SIG-M5 (cell line): ENCODE data around the gene CDH23.

Source experiments
- DNase-seq: peaks from one replicate; lab custom pipeline; 2025; lab: John Stamatoyannopoulos, UW

The CDH23 gene

DNA sequence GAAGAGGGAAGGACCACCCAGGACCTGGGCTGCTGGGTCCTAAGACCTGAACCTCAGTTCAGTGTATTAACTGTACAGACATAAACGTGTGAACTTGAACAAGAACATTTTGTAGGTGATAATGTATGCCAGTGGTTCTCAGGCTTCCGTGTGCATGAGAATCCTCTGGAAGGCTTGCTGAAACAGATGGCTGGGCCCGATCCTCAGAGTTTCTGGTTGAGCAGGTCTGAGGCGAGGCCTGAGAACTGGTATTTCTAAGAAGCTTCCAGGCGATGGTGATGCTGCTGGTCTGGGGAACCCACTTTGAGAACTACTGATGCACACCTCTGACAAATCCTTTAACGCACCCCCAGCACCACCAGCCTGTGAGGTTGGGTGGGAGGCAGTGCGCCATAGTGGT is 70.4 kb downstream of the CDH23 start:
- no peak for DNase-seq

DNA sequence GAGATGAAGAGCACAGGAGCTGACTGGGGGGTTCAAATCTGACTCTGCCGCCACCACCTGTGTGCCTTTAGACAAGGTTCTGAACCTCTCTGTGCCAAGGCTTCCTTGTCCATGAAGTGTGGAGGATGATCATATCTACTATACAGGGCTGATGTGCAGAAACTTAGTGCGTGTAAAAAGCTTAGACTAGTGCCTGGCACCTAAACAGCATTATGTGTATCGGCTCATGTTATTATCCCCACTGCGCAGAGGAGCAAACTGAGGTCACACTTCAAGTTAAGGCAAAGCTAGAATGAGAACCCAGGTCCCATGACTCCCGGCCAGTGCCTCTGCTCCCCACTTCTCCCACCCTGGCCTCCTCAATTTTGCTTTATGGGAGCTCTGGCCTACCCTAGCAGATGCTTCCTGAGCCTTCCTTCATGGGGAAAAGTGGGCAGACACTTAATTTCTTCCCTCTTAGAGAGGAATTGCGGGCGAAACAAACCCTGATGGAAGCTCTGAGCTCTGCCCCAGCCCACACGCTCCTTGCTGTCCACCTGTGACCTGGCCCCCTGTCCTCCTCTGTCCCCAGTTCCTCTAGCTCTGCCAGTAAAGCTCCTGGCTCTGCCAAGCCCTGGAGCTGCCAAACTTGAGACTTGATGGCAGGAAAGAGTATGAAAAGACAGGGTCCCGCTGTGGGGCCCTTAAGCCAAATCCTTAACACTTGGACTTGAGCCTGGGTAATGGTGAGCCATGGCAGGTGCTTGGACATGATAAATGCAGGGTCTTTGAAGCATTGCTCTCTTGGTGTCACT is 71.0 kb downstream of the CDH23 start:
- DNase-seq = no peak

DNA sequence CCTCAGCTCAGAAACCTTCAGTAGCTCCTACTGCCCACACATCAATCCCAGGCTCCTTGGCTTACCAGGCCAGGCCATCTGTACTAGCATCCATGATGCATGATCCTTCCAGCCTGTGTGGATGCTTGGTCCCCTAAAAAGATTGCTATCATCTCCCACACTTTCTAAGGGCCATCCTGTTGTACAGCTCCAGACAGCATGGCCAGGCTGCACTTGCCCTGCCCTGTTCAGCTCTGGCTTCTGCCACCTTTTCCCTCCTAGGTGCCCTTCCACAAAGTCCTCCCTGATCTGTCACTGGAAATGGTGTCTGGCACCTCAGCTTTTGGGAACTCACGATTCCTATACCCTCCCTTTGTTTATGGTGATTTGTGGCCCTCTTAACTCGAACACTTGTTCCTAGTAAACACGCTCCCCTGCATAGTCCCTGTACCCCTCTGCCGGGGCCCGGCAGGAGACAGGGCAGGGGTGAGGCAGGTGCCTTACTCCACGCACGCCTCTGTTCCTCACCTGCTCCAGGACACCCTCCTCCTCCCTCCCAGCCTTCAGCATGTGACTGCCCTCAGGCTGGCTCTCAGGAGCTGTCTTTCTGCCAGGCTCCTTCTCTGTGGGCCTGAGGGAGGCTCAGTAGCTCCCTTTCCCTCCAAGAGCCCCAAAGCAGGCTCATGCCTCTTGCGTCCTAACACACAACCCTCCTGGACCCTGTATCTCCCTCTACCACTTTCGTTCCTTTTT is 71.8 kb downstream of the CDH23 start:
- no peak for DNase-seq

DNA sequence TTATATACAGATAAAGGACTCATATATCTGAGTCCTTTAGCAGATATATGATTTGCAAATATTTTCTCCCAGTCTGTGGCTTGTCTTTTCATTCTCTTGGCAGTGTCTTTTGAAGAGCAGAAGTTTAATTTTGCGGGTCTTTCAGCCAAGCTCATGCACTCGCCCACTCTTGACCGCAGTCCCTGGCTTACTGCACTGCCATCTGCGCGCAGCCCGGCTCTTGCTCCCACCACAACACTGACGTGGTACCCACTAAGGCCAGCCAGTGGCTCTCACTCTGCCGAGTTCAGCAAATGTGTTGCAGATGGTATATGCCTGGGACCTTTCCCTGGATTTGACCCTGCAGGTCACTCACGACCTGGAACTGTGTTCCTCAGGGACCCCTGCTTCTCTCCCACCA is 74.3 kb downstream of the CDH23 start:
- DNase-seq = no peak

DNA sequence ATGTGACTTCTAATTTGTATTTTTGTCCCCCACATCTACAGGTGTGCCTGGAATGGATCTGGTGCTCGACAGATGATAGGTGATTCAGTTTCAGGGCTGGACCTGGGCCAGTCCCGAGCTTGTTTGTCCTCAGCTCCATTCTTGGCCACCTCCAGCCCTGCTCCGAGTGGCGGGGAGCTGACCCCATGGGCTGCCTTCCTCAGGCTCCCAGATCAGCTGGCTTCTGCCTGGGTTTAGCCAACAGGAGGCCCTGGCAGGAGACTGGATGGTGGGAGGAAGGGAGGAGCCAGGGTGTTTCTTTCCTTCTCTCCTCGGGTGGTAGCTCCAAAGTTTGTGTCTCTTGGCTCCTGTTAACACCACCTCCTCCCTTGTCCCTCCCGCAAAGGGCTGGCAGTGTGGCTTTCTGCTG is 75.2 kb downstream of the CDH23 start:
- DNase-seq = no peak

DNA sequence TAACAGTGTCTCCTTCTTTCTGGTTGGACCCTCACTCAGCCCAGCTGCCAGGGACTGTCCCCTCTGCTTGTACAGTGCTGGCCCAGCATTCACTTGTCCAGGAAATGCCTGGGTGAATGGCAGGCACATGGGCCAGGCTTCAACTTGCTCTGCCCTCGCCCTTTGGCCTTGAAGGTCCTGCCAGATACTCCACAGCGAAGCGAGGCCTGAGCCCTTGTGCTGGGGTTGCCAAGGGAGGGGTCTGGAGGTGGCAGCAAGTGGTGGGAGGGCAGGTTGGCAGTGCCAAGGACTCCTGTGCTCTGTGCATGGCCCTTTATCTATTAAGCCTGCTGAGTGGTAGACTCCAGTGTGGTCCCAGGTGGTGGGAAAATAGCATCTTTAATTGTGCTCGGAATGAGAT is 75.7 kb downstream of the CDH23 start:
- no peak for DNase-seq

DNA sequence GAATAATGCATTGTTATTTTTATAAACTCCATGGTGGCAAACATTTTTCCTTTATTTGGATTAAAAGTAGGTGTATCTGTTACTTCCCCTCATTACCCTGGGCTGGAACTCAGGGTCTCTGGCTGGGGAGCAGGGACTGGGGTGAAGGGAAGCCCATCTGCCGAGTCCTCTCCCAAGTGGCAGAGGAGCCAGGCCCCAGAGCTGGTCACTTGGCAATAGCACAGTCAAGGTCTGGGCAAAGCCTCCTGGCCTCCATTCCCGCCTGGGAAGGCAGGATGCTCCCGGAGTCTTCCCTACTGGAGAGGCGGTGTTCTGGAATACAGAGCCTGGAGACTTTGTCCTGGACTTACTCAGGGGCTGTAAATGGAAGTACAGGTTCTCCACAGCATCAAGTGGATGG is 76.2 kb downstream of the CDH23 start:
- DNase-seq = no peak

DNA sequence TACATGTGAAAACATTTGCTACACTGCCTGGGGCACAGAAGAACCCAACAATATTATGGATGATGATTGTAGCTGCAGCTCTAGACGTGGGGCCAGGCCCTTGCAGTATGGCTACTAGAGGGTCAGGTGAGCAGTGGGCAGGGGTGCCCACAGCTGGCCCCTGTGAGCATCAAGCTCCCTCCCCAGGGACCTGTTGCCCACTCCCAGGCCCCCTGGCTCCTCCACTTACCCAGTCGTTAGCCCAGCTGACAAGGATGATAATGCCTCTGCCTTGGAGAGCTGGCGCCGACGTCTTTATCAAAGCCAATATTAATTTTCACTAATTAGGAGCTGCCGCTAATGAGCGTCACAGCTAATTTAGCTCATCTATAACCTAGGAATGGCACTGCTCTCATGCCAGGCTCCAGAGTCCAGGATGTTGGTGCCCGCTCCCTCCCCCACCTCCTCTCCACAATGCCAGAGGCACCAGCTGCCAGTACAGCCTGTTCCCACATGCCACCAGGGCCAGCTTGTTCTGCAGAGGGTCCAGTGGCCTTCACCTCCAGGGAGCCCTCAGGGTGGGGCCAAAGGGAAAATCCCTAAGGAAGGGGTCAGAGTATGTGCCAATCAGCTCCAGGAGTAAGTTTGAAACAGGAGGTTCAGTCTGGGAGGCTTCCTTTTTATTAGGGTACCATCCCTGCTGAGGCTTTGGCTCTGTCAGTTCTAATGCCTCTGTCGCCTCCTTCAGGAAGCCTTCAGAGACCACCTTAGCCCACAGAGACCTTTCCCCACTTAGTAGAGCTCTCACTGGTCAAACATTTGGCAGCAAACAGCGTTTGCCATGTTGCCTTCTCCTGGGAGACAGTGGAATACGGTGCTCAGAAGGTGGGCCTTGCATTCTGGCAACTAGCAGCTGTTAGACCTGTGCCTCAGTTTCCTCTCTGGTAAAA is 77.2 kb downstream of the CDH23 start:
- no peak for DNase-seq

DNA sequence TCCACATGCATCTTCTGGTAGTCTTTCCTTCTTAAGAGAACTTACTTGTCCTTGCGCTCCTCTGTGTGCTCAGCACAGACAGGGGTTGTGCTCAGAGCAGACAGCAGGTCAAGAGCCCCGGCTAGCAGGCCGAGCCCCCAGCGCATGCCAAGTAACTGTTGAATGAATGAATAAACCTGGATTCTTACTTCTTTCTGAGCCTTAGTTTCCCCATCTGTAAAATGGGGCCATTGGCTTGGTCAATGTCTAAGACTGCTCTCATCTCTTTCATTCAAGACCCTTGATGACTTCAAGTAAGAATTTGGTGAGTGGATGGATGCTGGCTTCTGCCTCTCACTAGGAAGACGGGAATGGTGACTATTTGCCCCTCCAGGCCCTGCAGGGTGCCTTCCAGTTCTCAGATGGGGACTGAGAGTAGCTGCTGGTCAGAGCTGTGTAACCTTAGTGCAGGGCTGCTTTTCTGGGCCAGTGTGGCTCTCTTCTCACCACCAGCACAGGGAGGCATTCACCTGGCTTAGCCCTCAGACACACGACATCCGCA is 78.1 kb downstream of the CDH23 start:
- no peak for DNase-seq

DNA sequence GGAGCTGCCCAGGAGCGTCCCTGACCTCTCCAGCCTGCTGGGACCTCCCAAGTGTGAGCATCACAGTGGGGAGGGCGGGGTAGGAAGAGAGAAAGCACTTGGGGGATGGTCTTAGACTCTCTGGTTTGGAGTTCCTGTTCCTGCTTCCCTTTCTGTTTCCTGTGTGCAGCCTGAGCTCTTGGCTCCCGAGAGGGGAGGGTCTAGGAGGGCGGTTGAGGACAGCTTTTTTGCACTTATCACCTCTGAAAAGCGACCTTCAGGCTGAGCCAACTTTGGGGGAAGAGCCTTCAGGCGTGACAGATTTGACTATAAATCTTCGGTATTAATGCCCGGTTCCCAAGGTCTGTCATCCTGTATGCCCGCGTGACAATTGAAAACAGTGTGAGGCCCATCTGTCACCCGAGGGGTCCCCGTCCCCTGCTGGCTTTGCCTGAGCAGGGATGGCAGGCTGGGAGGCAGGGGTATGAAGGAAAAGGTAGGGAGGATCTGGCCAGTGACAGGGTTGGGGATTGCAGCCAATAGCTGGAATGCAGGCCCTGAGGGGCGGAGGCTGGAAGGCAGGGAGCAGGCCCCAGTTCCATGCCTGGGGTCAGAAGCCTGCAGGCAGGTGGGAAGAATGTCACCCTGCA is 78.6 kb downstream of the CDH23 start:
- DNase-seq = no peak

DNA sequence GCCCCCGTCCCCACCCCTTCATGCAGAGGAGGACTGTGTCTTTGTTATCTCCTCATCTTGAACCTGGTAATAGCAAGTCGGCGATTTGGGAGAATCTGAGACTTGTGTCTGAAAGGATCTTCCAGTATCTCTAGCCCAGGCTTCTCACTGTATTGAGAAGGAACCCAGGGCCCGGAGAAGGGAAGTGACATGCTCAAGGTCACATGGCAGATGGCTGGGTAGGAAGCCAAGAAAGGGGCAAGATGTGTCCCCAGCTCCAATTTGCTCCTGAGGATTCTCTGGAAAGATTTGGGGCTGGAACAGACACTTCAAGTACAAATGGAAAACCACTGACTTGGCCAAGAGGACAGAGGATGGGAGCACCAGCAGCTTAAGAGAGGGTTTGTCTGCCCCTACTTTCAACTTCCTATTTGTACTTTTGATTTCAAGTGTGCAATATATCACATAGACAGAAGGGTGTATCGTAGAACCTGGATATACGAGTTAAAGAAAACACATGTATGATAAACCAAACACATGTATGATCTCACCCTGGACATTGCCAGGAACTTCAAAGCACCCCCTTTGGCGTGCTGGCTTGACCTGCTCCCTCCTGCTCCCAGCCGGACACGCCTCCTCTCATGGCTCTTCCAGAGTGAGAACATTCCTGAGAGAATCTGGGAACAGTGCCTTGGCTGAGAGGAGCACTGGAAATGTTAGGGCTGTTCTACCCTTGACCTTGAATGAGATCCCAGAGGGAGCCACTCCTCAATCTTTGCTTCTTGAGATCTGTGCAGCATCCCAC is 79.7 kb downstream of the CDH23 start:
- no peak for DNase-seq

DNA sequence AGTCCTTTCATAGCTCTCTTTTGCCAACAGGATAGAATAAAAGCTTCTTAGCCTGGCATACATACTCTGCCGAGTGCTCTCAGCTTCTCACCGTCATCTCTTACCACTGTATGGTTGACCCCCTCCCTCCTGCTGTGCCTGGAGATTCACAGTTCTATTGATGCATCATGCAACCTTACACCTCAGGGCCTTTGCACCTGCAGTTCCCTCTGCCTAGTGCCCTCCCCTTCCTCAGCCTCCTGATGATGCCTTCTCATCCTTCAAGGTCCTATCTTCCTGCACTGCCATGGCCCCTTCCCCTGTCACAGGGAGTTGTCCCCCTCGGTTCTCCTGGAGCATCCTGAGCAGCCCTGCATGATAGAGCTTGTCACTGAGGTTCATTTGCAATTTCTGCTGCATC is 81.5 kb downstream of the CDH23 start:
- no peak for DNase-seq

DNA sequence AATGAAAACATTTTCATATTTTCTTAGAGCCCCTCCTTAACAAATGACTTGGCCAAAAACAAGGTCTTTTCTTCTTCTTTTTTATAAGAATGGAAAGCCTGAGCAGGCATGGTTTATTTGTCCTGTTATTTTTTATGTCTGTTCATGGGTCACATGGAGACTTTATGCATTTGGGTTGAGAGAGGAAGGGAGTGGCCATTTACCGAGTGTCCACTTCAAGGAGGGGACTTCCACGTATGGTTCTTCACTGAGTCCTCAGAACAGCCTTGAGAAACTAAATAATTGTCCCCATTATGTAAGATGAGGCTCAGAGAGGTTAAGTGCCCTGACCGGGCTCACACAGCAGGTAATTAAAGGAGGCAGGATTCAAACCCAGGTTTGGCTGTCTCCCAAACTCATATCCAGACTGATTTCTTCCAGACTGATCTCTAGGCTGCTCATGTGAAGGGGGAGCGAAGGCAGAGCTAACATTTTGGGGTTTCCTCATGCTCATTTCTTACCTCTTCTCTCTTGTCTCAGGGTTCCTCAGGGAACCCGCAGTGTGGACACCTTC is 82.2 kb downstream of the CDH23 start:
- DNase-seq = no peak

DNA sequence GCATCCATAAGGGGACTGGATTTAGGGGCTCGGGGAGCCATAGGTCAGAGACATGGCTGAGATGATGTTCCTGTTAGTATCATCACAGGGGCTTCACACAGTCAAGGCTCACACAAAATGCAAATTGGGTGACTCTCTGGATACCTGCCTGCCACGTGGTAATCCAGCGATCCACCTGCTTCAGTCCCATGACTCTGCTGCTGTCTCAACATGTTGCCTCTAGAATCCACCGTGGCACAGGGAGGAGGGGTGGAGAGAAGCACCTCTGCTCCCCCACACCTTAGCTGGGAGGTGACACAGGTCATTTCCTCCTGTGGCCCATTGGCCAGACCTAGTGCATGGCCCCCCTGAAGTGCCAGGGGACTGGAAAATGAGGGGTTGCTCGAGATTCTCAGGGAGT is 83.1 kb downstream of the CDH23 start:
- no peak for DNase-seq

DNA sequence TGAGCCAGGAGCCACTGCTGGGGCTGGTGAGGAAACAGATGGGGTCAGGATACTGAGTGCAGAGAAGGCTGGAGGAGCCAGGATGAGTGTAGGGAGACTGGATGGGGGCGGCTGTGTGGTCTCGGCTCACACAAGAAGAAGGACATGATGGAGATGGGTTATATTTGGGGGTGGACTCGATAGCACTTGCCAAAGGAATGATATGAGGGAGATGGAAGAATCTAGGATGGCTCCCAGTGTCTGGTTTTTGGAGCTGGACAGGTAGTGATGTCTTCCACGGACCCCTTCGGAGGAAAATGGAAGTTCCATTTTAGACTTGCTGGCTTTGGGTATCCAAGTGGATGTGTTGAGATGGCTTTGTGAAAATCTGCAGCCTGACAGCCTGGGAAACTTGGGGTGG is 83.9 kb downstream of the CDH23 start:
- no peak for DNase-seq

DNA sequence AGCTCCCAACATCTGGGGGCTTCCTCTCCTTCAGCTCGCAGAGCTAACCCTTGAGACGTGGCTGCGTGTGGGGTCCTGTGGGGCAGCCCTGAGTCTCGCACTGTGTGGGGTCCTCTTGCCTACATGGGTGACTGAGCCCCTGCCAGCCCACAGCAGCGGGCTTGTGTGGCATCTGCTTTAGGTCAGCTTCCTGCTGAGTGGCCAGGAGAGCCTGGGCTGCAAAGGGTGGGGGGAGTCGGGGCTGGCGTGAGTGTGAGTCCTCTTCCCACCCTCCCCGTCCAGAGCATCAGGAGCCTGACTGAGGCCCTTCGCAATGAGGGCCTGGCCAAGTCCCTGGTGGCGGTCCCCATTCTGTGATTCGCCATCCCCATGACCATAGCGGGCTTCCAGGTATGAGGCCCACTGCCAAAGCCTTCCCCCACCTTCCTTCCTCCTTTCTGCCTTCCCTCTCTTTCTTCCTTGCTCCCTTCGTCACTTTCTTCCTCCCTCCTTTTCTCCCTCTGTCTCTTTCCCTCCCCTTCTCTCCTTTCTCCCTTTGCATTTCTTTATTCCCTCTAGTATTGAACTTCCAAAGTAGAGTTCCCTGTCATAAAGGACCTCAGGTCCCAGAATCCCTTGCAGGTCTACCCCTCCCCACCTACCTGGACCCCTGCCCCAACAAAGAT is 85.2 kb downstream of the CDH23 start:
- no peak for DNase-seq

DNA sequence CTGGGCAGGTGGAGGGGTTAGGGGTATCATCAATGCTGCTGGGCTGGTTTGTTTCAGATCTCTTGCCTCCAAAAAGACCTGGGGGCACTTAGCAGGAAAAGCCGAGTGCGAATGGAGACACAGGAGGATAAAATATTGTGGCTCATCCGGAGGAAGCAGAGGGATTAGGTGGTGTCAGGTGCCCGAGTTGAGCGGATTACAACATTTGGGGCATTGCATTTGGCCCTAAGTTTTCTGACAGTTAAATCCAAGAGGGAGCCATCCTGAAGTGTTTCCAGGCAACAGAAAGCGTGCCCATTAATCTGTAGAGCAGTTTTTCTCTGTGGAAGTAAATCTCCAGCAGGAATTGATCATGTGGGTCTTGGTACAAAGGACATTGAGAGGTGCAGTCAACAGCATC is 85.9 kb downstream of the CDH23 start:
- no peak for DNase-seq

DNA sequence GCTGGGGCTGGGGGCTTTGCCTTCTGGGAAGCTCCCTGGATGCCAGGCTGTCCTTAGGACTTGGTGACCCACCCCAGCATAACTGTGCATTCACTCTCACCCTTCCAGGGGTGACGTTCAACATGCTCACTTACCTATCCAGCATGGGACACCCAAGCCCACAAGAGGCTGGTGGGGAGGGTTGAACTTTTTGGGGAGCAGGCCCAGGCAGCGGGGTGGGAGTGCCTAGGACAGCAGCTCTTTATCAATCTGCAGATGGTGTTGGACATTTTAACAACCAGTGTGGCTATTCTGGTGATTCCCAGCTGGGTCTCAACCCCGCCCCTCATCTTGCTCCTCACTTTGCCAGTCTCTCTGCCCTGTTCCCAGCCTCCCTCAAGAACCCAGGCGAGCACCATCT is 86.4 kb downstream of the CDH23 start:
- DNase-seq = no peak

DNA sequence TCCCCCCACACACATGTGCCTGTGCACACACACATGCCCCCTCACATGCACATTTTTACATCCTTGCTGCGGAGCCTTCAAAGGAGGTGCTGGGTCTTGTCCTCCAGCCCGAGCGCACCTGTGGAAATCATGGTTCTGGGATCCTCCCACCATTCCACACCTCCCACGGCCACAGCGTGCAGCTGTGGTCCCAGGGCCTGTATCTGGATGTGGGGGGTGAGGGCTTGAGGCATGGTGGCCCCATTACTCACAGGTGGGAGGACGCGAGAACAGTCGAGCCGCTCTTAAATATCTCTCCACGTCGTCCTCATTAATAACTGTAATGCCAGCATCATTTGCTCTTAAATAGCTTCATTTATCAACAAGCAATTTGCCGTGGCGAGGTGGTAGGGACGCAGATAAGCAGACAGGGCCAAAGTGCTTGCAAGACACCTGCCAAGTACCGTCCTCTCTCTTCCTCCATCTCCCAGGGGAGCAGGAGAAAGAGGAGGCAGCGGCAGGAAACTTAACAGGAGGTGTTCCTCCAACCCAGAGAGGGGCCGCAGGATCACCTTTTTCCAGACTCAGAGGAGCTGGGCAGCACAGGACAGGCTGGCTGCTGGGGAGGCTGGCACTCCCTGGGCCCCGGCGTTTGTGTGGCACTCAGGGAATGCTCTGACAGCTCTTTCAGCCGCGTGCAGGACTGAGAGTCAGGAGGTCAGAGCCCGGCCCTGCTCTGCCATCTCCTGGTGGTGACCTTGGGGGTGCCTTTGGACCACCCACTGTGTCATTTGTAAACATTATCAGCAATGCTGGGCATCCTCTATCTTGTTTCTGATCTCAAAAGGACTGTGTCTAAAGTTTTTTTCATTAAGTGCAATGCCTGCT is 87.4 kb downstream of the CDH23 start:
- no peak for DNase-seq
